SK-N-SH treated with all-trans-retinoic acid at 6 μM for 48 hours (cell line): ENCODE measurements around the gene RALGPS1.

Experiments used
- ATAC-seq: fragments of 200-7000 bp; cut with Tn5 transposase; 3 replicates; pipeline ENCODE4 v1.9.1; 2020; ENCODE audit warnings: mild to moderate bottlenecking, moderate library complexity
- ARNTL ChIP-seq: fragments of 450-650 bp; formaldehyde crosslinking; IDR thresholded peaks from 2 replicates; pipeline ENCODE4 v1.5.0; 2020; ENCODE audit warnings: low read depth, mild to moderate bottlenecking, moderate library complexity, borderline replicate concordance
- BACH2 ChIP-seq: fragments of 250-450 bp; sonication (Bioruptor Pico); IDR thresholded peaks from 2 replicates; pipeline ENCODE4 v1.9.0; 2021; ENCODE audit warnings: mild to moderate bottlenecking, borderline replicate concordance
- CREB5 ChIP-seq: fragments of 250-450 bp; sonication (Bioruptor Pico); IDR thresholded peaks from 2 replicates; pipeline ENCODE4 v1.5.1; 2020; ENCODE audit warnings: low read depth, mild to moderate bottlenecking, moderate library complexity
- CSDC2 ChIP-seq: fragments of 250-450 bp; sonication (Bioruptor Pico); IDR thresholded peaks from 2 replicates; pipeline ENCODE4 v1.5.0; 2020; ENCODE audit warnings: mild to moderate bottlenecking, moderate library complexity
- CSRNP3 ChIP-seq: fragments of 250-450 bp; sonication (Bioruptor Pico); IDR thresholded peaks from 2 replicates; pipeline ENCODE4 v1.5.1; 2021; ENCODE audit warnings: mild to moderate bottlenecking, moderate library complexity
- ESRRG ChIP-seq: fragments of 250-450 bp; sonication (Bioruptor Pico); IDR thresholded peaks from 2 replicates; pipeline ENCODE4 v1.6.1; 2021; ENCODE audit warnings: mild to moderate bottlenecking
- GLIS3 ChIP-seq: fragments of 250-450 bp; sonication (Bioruptor Pico); IDR thresholded peaks from 2 replicates; pipeline ENCODE4 v1.5.0; 2020; ENCODE audit warnings: mild to moderate bottlenecking, moderate library complexity
- ISL1 ChIP-seq: fragments of 250-450 bp; sonication (Bioruptor Pico); IDR thresholded peaks from 2 replicates; pipeline ENCODE4 v2.1.2; 2022; ENCODE audit warnings: mild to moderate bottlenecking, moderate library complexity
- OSR1 ChIP-seq: fragments of 250-450 bp; sonication (Bioruptor Pico); IDR thresholded peaks from 2 replicates; pipeline ENCODE4 v1.8.0; 2022; ENCODE audit warnings: moderate library complexity, mild to moderate bottlenecking, inconsistent platforms
- PPARA ChIP-seq: fragments of 250-450 bp; sonication (Bioruptor Pico); IDR thresholded peaks from 2 replicates; pipeline ENCODE4 v1.5.0; 2020; ENCODE audit warnings: mild to moderate bottlenecking, borderline replicate concordance
- RARB ChIP-seq: fragments of 250-450 bp; sonication (Bioruptor Pico); IDR thresholded peaks from 2 replicates; pipeline ENCODE4 v1.8.0; 2021; ENCODE audit warnings: mild to moderate bottlenecking, moderate library complexity
- SNAI2 ChIP-seq: fragments of 250-450 bp; sonication (Bioruptor Pico); IDR thresholded peaks from 2 replicates; pipeline ENCODE4 v1.5.0; 2020; ENCODE audit warnings: mild to moderate bottlenecking, moderate library complexity
- TCF4 ChIP-seq: fragments of 250-450 bp; sonication (Bioruptor Pico); IDR thresholded peaks from 2 replicates; pipeline ENCODE4 v1.8.0; 2021; ENCODE audit warnings: mild to moderate bottlenecking, moderate library complexity, borderline replicate concordance
- TOX ChIP-seq: fragments of 250-450 bp; sonication (Bioruptor Pico); IDR thresholded peaks from 2 replicates; pipeline ENCODE4 v1.8.0; 2021; ENCODE audit warnings: mild to moderate bottlenecking, moderate library complexity, borderline replicate concordance
- TSHZ2 ChIP-seq: fragments of 250-450 bp; sonication (Bioruptor Pico); IDR thresholded peaks from 2 replicates; pipeline ENCODE4 v1.5.0; 2020; ENCODE audit warnings: mild to moderate bottlenecking, moderate library complexity
- ZC3H10 ChIP-seq: fragments of 250-450 bp; sonication (Bioruptor Pico); IDR thresholded peaks from 2 replicates; pipeline ENCODE4 v1.5.1; 2021; ENCODE audit warnings: mild to moderate bottlenecking, moderate library complexity
- ZFP3 ChIP-seq: fragments of 250-450 bp; sonication (Bioruptor Pico); IDR thresholded peaks from 2 replicates; pipeline ENCODE4 v1.5.0; 2020; ENCODE audit warnings: mild to moderate bottlenecking, moderate library complexity
- ZFP30 ChIP-seq: fragments of 450-650 bp; formaldehyde crosslinking; IDR thresholded peaks from 2 replicates; pipeline ENCODE4 v1.5.0; 2022; ENCODE audit warnings: mild to moderate bottlenecking, moderate library complexity
- ZNF565 ChIP-seq: fragments of 450-650 bp; formaldehyde crosslinking; conservative IDR thresholded peaks from 2 replicates; pipeline ENCODE4 v1.5.0; 2020; ENCODE audit warnings: low read depth, mild to moderate bottlenecking, moderate library complexity
- ZNF70 ChIP-seq: fragments of 450-650 bp; formaldehyde crosslinking; IDR thresholded peaks from 2 replicates; pipeline ENCODE4 v1.5.0; 2020; ENCODE audit warnings: mild to moderate bottlenecking, moderate library complexity
- ZNF8 ChIP-seq: fragments of 450-650 bp; formaldehyde crosslinking; IDR thresholded peaks from 2 replicates; pipeline ENCODE4 v1.5.0; 2020; ENCODE audit warnings: mild to moderate bottlenecking, moderate library complexity

Gene RALGPS1

GRCh38 chr9:126988857-126989256 is 74.3 kb downstream of the RALGPS1 start:
- TF ChIP-seq ZC3H10 (CRISPR knock-in tag) (no peak), BACH2 (no peak), ZNF70 (CRISPR knock-in tag) (no peak), ZNF565 (CRISPR knock-in tag) (no peak), TSHZ2 (CRISPR knock-in tag) (no peak), ZFP3 (CRISPR knock-in tag) (no peak)
- TF ChIP-seq, all 23 proteins: peak for 0

GRCh38 chr9:126989847-126990842 is 75.6 kb downstream of the RALGPS1 start:
- ATAC-seq, result no peak
- TF ChIP-seq ZNF565 (CRISPR knock-in tag) (no peak), SNAI2 (CRISPR knock-in tag) (no peak), CSRNP3 (no peak), CSDC2 (CRISPR knock-in tag) (no peak), TSHZ2 (CRISPR knock-in tag) (no peak), OSR1 (CRISPR knock-in tag) (no peak), ZFP3 (CRISPR knock-in tag) (no peak)

More at GRCh38 chr9:126988857-126989256, 74.3 kb downstream of the RALGPS1 start:
- no peak for ATAC-seq

- no peak for ATAC-seq
- TF ChIP-seq TSHZ2 (CRISPR knock-in tag) (no peak), ZNF8 (CRISPR knock-in tag) (no peak), PPARA (CRISPR knock-in tag) (no peak), ZFP30 (CRISPR knock-in tag) (no peak), GLIS3 (CRISPR knock-in tag) (no peak), CSRNP3 (no peak), ARNTL (CRISPR knock-in tag) (no peak), ZFP3 (CRISPR knock-in tag) (no peak), CREB5 (CRISPR knock-in tag) (no peak), SNAI2 (CRISPR knock-in tag) (no peak), ESRRG (CRISPR knock-in tag) (no peak), TOX (CRISPR knock-in tag) (no peak), ISL1 (no peak), ZNF565 (CRISPR knock-in tag) (no peak), OSR1 (CRISPR knock-in tag) (no peak), TCF4 (no peak), RARB (CRISPR knock-in tag) (no peak)
Observed at GRCh38 chr9:126991183-126991582, 76.6 kb downstream of the RALGPS1 start.
